Loucy (cell line): ENCODE results near the gene ATP13A1.

Experiments
- H2AFZ ChIP-seq: fragments of 200-600 bp; sonication (generic); 2 replicates; pipeline ENCODE4 v1.6.0; 2016; ENCODE audit warnings: antibody characterized with exemption, mild to moderate bottlenecking, low read length, moderate library complexity
- H3F3A ChIP-seq: fragments of 200-600 bp; 2 replicates; pipeline ENCODE4 v1.6.0; 2016; ENCODE audit warnings: antibody characterized with exemption, low read depth, mild to moderate bottlenecking
- H3K27me3 ChIP-seq: fragments of 200-600 bp; sonication (generic); 2 replicates; pipeline ENCODE4 v1.6.1; 2014; ENCODE audit warnings: low read length, mild to moderate bottlenecking; ENCODE audit not compliant: insufficient read depth, poor library complexity, severe bottlenecking
- H3K36me3 ChIP-seq: fragments of 200-600 bp; sonication (generic); 2 replicates; pipeline ENCODE4 v1.6.1; 2016; ENCODE audit warnings: low read length; ENCODE audit not compliant: insufficient read depth
- H3K4me1 ChIP-seq: fragments of 200-600 bp; sonication (generic); 2 replicates; pipeline ENCODE4 v1.5.1; 2014; ENCODE audit warnings: low read length, mild to moderate bottlenecking; ENCODE audit not compliant: insufficient read depth, poor library complexity, severe bottlenecking
- H3K4me2 ChIP-seq: fragments of 200-600 bp; sonication (generic); 2 replicates; pipeline ENCODE4 v1.6.0; 2014; ENCODE audit warnings: antibody characterized with exemption, low read length, low read depth, mild to moderate bottlenecking; ENCODE audit not compliant: poor library complexity, severe bottlenecking
- H3K4me3 ChIP-seq: fragments of 200-600 bp; sonication (generic); 2 replicates; pipeline ENCODE4 v1.5.1; 2014; ENCODE audit warnings: low read length, mild to moderate bottlenecking, mixed read lengths; ENCODE audit not compliant: poor library complexity, severe bottlenecking
- H3K79me2 ChIP-seq: fragments of 200-600 bp; sonication (generic); 2 replicates; pipeline ENCODE4 v1.6.1; 2014; ENCODE audit warnings: low read length; ENCODE audit not compliant: insufficient read depth
- H3K9ac ChIP-seq: fragments of 200-600 bp; sonication (generic); 2 replicates; pipeline ENCODE4 v1.6.0; 2014; ENCODE audit warnings: mild to moderate bottlenecking, low read depth, low read length, moderate library complexity; ENCODE audit not compliant: poor library complexity, severe bottlenecking
- H3K9me2 ChIP-seq: fragments of 200-600 bp; sonication (generic); replicated peaks from 2 replicates; pipeline ENCODE4 v1.6.1; 2016; ENCODE audit warnings: low read depth, low read length, mixed read lengths
- H3K9me3 ChIP-seq: fragments of 200-600 bp; sonication (generic); 2 replicates; pipeline ENCODE4 v1.6.1; 2014; ENCODE audit warnings: mild to moderate bottlenecking, antibody characterized with exemption, low read length, low read depth; ENCODE audit not compliant: insufficient read depth
- H4K20me1 ChIP-seq: fragments of 200-600 bp; sonication (generic); 2 replicates; pipeline ENCODE4 v1.6.0; 2014; ENCODE audit warnings: antibody characterized with exemption, low read length, mild to moderate bottlenecking; ENCODE audit not compliant: insufficient read depth, poor library complexity, severe bottlenecking
- EZH2phosphoT487 ChIP-seq: fragments of 200-600 bp; IDR thresholded peaks from 2 replicates; pipeline ENCODE4 v1.6.1; 2018; ENCODE audit warnings: antibody characterized with exemption, mild to moderate bottlenecking, moderate library complexity, borderline replicate concordance
- TF ChIP-seq, protein P1 (sequence below): fragments of 200-600 bp; sonication (generic); conservative IDR thresholded peaks from 2 replicates; pipeline ENCODE4 v1.5.1; 2014; ENCODE audit warnings: mild to moderate bottlenecking, antibody characterized with exemption, low read length

The ATP13A1 gene

DNA sequence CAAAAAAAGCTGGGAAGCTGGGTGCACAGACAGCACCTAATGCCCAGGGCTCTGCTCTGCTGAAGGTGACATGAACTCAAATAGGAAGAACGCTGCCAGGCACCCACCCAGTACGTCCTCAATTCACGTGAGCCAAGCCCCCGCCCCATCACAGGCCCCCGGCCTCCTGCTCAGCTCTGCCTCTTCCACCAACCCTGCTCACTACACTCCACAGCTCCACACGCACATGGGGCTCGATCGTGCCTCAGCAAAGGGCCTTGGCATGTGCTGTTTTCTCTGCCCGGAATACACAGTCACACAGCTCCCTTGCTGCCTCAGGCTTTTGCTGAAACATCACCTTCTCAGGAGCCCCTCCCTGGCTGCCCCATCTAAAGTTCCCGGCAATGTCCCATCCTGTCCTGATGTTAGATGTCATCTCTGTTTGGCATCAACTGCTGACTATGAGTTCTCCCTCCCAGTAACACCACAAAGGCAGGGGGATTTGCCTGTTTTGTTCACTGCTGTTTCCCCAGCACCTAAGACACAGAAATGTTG is 2.3 kb downstream of the ATP13A1 start:
- Histone ChIP-seq H3K4me2 (peak overlapping the region; percentile 99), H3K36me3 (peaks cover 30% of the 10 kb centered on the region; the same call in 1 of the 2 replicates), H3K9me2 (no peaks in the 10 kb centered on the region), H3K9ac (peak overlapping the region; percentile 91), H2AFZ (no peak overlapping the region), H3K4me3 (peak overlapping the region; percentile 100), H4K20me1 (peaks cover 23% of the 10 kb centered on the region), H3F3A (no peaks in the 10 kb centered on the region), H3K27me3 (no peaks in the 10 kb centered on the region), H3K9me3 (no peaks in the 10 kb centered on the region), H3K79me2 (peaks cover 35% of the 10 kb centered on the region), H3K4me1 (peaks cover 18% of the 10 kb centered on the region)
- no peak for TF ChIP-seq EZH2phosphoT487
- TF ChIP-seq, protein P1, sequence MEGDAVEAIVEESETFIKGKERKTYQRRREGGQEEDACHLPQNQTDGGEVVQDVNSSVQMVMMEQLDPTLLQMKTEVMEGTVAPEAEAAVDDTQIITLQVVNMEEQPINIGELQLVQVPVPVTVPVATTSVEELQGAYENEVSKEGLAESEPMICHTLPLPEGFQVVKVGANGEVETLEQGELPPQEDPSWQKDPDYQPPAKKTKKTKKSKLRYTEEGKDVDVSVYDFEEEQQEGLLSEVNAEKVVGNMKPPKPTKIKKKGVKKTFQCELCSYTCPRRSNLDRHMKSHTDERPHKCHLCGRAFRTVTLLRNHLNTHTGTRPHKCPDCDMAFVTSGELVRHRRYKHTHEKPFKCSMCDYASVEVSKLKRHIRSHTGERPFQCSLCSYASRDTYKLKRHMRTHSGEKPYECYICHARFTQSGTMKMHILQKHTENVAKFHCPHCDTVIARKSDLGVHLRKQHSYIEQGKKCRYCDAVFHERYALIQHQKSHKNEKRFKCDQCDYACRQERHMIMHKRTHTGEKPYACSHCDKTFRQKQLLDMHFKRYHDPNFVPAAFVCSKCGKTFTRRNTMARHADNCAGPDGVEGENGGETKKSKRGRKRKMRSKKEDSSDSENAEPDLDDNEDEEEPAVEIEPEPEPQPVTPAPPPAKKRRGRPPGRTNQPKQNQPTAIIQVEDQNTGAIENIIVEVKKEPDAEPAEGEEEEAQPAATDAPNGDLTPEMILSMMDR, result no peak

DNA sequence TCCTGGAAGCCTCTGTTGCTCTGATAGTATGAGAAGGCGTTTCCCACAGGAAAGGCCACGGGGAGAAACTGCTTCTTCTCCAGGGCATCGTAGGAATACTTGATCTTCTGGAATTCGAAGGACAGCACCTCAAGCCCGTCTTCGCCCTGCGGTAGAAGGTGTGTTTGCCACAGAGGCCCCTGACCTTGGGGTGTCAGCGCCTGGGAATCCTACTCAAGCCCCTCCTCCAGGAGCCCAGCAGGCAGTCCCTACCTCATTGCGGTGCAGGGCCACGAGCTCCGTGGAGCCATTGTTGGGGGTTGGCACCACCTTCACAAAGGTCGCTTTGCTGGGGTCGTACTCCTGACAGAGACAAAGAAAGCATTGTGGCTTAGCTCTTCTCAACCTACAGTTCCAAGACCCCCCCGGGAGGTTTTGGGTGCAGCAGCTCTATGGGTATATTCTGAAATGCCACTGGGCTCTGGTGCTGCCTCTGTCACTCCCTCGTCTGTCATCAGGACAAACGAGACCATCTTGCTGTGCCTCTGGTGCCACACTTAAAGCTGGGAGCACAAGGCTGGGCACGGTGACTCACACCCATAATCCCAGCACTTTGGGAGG is 3.7 kb downstream of the ATP13A1 start:
- Histone ChIP-seq H3K4me1 (peaks cover 18% of the 10 kb centered on the region), H3K79me2 (peaks cover 35% of the 10 kb centered on the region), H3F3A (no peaks in the 10 kb centered on the region), H3K9me3 (no peaks in the 10 kb centered on the region), H3K4me2 (no peak overlapping the region), H3K36me3 (peaks cover 44% of the 10 kb centered on the region; the same call in 1 of the 2 replicates), H3K9me2 (no peaks in the 10 kb centered on the region), H3K9ac (no peak overlapping the region), H4K20me1 (peaks cover 23% of the 10 kb centered on the region), H3K4me3 (no peak overlapping the region), H3K27me3 (no peaks in the 10 kb centered on the region), H2AFZ (no peak overlapping the region)
- TF ChIP-seq, protein P1, result no peak
- no peak for TF ChIP-seq EZH2phosphoT487

- no peak for TF ChIP-seq EZH2phosphoT487
- TF ChIP-seq, protein P1, result no peak
- Histone ChIP-seq H3K79me2 (peaks cover 25% of the 10 kb centered on the region), H3K9ac (no peak overlapping the region), H4K20me1 (peaks cover 13% of the 10 kb centered on the region), H3K4me2 (no peak overlapping the region), H3K4me3 (no peak overlapping the region), H2AFZ (no peak overlapping the region), H3K9me3 (no peaks in the 10 kb centered on the region), H3K27me3 (no peaks in the 10 kb centered on the region), H3F3A (no peaks in the 10 kb centered on the region), H3K36me3 (peaks cover 67% of the 10 kb centered on the region; the same call in 1 of the 2 replicates), H3K9me2 (no peaks in the 10 kb centered on the region), H3K4me1 (peaks cover 12% of the 10 kb centered on the region)
These were observed 6.1 kb downstream of the ATP13A1 start for GRCh38 chr19:19657397-19657783.
